HG03571 (cell line): ENCODE measurements around the gene SLC25A52.
"Not testable (repeated sequence)": the region's sequence is repeated elsewhere in the genome, so short reads cannot be mapped to it uniquely, and the experiment has no call there.

Source experiments
- ATAC-seq: cut with Tn5 transposase; IDR thresholded peaks from one replicate; pipeline ENCODE4 v1.9.1; 2021; ENCODE audit not compliant: unreplicated experiment

The SLC25A52 gene

DNA sequence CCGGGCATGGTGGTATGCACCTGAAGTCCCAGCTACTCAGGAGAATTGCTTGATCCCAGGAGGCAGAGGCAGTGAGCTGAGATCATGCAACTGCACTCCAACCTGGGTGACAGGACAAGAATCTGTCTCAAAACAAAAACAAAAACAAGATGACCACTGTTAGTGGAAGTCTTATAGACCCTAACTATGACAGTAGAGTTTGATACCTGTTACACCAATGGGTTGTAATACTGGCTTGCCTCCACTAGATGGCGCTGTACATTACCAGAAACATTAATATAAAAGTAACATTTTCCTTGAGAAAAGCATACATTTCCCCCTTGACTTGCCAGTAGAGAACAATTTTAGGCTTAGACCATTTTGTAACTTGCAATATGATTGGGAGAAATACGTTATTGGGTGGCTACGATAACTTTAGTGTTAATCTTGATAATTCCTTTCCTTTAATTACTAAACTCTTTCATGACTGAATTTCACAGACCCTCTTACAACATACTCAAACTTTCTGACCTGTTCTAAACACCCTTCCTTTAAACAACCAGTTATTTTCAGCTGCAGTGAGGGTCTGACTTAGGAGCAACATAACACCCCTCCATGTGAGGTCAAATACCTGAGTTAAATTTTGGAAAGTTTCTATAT, 19.5 kb downstream of the SLC25A52 start:
- ATAC-seq: no peak

DNA sequence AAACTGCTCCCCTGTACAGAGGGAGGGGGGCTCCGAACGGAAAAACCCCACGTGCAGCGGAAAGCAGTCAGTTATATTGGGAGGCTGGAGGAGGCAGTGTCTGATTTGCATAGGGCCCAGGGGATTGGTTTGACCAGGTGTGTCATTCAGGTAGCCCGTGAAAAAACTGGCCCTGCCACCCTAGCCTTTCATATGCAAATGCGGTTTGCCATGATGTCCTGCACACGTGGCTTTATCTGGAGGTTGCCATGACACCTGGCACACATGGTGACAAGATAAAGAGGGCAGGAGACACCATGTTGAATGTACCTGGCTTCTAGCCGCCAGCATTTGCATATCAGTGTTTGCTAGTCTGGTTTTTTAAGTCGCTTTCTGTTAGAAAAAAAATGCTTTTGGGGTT, 20.5 kb downstream of the SLC25A52 start:
- ATAC-seq: no peak

DNA sequence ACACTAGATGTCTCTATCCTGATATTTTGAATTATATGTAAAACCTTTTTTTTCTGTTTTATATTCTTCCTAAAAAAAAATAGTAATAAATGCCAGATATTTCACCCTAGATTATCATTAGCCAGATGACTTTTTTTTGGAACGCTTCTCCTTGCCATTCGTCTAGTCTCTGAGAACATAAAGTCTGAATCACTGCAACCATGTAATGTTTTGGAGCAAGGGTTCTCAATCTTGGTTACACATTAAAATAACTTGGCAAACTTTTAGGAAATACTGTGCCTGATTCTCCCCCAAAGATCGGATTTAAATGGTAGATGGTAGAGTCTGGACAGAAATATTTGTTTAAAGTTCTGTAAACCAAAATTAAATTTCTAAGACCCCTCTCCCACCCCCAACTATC, 21.0 kb downstream of the SLC25A52 start:
- no peak for ATAC-seq

DNA sequence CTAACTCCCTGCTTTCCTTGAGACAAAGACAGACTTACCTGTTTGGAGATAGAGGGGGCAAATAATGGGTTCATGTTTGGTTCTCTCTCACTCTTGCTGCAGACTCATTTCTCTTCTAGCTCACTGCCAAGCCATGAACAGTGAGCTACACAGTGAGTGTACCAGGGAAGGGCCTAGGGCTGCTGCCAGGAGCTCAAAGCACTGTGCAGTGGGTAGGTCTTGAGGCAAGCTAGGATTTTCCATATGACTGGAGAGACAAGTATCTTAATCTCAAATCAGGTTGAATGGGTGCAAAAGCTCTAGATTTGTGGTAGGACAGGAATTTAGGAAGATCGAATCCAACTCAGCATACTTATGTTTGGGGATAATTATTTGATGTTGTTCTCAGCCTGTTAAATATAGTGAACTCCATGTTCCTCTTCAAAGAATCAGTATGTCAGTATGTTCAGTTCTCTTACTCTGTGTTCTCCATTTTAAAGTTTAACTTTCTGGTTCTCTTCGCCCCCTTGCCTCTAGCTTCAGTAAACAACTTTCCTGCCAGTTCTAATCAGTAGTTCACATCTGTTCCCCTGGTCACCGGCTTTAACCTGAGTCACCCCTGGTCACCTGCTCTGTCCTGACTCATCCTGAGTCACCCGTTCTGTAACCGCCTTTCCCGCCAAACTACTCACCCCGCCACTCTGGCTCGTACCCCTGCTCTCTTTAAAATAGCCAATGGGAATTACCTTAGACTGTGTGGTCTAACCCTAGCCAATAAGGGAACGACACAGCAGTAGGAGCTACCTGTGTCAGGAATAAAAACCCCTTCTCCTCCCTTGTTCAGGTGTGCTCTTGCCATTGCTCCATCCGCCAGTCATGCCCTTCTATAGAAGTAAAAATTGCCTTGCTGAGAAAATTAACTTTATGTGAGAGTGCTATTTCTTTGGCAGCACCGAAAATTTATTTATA, 21.9 kb downstream of the SLC25A52 start:
- ATAC-seq: no peak

DNA sequence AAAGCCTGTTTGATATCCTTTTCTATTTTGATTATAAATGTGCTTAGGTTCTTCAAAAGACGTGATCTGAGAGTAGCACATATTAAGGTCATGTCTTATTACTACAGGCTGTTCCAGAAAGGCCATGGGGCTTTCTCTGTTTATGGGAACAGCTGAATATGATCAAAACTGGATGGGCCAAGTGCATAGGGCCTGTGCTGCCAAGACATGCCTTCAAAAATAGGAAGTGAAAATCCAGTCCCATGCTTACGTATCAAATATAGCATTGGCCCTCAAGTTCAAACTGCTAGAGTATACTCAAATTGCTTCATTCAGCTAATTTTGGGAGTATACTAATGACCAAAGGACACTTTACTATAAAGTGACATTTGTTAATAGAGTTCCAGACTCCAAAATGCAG, 24.1 kb downstream of the SLC25A52 start:
- ATAC-seq: peak; percentile 51

DNA sequence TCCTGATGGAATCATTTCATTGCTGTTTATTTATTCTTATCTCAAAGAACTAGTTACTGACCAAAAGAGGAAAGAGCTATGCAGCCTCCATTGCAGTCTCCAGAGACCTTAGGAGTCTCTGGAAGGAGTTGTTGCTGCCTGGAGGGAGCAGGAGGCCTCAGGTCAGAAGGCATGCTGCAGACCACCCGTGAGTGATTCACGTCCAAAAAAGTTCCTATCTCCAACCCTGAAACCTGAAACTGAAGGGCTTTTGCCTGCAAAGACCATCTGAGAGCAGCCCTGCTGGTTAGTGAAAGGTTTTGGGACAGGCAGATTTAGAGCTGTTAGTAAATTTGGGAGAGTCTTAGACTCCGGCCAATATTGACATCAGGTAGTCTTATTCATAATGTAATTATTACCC, 29.1 kb downstream of the SLC25A52 start:
- no peak for ATAC-seq

DNA sequence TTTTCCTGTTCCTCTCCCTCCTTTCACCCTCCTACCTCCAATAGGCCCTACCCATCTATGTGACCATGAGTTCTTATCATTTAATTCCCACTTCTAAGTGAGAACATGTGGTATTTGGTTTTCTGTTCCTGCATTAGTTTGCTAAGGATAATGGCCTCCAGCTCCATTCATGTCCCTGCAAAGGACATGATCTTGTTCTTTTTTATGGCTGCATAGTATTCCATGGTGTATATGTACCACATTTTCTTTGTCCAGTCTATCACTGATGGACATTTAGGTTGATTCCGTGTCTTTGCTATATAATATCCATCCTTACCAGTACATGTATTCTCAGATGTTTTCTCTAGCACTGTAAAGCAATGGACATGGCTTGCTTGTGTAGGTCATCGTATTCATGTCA, 31.5 kb downstream of the SLC25A52 start:
- not testable (repeated sequence) for ATAC-seq

DNA sequence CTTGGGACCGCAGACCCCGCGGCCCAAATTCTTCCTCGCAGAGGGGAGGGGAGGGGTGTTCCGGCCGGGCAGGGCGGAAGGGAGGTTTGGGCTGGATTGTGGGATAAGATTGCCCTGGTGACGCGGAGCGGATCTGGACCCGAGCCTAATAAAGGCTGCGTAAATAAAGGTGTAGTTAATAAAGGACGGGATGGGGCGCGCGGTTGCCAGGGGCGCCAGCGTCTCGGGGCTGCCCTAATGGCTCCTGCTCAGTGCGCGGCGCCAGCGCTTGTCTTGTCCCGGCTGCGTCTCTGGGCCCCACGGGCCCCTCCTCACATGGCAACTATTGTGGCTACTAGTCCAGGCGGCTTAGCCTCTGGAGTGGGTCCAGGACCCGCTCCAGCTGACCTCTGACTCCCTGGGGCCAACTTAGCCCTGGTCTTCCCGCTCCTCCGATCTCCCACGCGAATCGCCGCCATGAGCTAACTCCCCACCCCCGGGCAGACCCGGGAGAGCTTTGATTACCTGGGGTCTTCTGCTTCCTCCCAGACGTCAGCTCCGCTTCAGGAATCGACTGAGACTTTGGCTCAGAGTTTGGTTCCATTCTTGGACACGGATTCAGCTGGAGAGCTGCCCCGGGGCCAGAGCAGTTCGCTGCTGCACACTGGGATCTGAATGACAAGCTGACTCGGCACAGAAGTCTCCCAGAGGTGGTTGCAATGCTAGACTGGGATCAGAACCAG, 36.5 kb downstream of the SLC25A52 start:
- no peak for ATAC-seq

DNA sequence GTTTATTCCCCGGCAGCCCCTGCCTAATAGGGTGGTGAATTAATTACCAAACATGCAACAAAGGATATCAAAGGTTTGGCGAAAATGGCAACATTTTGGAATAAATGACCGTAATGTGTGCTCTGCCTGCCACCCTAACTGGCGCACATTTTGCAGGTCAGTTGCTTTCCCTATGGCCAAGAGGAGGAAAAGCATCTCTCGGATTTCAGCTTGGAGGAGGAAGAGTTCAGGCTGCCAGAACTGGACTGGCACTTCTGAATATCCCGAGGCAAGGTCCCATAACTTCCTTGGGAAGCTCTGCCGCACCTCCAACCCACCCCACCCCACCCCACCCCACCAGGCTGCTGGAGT, 37.1 kb downstream of the SLC25A52 start:
- no peak for ATAC-seq

DNA sequence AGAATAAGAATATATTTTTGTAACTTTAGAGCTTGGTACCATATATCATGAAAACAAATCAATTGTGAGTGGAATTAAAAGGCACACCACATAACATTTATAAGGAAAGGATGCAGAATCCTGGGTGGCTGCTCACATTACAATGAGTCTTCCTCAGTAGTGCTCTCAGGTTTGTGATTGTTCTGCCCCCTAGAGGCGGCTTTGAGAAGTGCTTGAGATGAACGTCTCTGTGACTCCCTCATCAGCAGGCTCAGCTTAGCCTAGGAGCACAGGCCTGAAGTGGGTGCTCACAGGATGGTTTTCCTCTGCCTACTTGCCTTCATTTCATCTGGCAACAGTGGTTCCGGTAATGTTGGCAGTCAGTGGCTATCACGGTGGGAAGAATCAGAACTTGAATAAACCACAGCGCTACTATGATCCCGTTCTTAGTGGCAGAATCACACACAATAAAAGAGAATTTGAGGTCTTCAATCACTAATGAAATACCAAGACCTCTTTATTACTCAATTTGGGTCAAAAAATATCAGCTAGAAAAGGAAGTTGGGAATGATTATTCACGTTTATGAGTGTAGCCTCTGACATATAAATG, 38.2 kb downstream of the SLC25A52 start:
- ATAC-seq: peak; percentile 95

DNA sequence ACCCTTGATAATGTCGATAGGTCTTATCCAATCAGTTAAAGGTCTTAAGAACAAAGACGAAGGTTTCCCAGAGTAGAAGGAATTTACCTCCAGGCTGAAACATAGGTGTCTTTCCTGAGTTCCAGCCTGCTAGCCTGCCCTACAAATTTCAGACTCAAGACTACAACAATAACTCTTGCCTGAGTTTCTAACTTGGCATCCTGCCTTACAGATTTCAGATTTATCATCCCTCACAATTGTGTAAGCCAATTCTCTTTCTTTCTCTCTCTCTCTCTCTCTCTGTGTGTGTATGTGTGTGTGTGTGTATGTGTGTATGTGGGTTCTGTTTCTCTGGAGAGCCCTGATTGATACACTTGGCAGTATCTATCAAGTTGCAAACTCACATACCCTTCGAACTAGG, 39.1 kb downstream of the SLC25A52 start:
- no peak for ATAC-seq

DNA sequence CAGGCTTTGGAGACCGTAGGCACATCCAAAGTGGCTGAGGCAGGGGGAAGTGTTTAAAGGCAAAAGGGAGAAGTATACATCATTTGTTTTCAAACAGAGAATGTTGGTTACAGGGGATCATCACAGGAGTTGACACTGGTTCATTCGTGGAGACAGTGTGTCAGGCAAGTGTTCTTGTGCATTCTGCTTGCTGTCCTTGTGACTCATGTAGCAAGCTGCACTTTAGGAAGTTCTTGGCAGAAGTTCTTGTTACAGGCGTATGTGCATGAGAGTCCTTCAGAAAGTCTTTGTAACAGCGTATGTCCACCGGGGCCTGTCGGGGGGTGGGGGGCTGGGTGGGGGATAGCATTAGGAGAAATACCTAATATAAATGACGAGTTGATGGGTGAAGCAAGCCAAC, 39.8 kb downstream of the SLC25A52 start:
- no peak for ATAC-seq

DNA sequence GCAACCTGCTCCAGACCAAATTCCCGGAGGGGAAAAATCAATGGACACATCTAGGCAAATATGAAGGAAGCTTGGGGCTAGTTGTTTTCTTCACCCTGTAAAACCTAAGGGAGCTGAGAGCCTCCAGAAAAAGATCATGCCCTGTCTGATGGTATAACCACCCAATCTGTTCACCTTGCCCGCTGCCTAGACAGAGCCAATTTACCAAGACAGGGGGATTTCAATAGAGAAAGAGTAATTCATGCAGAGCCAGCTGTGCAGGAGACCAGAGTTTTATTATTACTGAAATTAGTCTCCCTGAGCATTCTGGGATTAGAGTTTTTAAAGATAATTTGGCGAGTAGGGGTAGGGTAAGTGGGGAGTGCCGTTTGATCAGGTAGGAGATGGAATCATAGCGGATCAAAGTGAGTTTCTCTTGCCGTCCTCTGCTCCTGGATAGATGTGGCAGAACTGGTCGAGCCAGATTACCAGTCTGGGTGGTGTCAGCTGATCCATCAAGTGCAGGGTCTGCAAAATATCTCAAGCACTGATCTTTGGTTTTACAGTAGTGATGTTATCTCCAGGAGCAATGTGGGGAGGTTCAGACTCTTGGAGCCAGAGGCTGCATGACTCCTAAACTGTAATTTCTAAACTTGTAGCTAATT, 41.2 kb downstream of the SLC25A52 start:
- ATAC-seq: no peak

DNA sequence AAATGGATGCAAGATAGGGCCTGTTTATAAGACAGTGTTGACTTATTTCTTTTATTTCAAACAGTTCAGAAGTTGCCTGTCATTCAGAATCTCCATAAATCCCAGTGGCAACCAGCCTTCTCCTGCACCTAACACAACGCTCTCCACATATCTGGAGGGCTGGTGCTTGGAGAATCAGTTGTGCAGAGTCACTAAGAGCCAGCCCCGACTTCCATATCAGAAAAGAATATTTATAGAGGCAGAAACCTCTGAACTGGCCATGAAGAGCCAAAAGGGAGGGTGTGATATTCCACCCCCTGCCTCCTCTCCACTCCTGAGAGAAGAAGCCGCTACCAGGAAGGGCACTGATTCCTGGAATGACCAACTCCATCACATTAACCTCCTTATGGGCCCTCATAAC, 42.3 kb downstream of the SLC25A52 start:
- ATAC-seq: no peak

DNA sequence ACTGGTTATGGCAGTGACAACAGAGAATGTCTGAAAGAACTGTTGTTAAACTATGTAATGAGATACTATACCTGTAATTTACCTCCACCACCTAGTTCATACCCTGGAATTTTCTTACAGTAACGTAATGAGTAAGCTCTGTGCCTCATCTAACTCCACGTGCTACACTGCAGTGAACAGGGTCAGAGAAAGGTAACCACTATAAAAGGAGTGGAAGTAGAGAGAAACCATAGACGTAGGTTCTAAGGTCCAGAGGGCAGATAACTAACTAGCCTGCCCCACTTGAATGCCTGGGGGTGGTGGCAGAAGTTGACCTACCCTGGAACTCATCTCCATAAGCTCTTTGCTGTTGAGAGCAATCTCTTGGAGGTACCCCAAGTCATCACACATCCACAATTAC, 44.3 kb downstream of the SLC25A52 start:
- no peak for ATAC-seq

DNA sequence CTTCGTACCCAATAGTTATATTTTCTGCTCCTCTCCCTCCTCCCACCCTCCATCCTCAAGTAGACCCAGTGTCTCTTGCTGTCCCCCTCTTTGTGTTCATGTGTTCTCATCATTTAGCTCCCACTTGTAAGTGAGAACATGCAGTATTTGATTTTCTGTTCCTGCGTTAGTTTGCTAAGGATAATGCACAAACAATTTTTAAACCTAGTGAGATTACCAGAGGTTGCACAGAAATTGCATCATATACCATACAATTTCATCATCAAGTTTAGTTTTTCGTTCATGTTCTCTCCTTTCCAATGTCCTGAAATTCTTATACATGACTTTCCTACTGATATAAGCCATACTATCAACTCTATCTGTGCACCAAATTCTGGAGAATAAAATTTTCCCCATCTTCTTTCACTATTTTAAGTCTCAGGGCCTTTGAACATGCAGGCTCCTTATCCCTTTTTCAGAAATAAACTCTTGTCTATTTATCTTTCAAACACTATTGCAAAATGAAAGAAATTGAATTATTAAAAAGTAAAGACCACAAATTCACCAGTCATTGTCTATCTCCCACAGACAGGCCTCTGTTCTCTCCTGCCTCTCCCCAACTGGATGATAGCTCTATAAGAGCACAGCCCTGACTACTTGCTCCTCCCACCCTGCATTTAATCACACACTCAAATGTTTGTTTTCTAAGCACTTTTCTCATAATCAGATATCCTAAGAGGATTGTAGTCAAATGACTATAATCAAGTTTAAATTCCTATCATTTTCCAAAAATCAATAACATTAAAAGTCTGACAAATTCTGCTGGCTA, 49.1 kb downstream of the SLC25A52 start:
- no peak for ATAC-seq

DNA sequence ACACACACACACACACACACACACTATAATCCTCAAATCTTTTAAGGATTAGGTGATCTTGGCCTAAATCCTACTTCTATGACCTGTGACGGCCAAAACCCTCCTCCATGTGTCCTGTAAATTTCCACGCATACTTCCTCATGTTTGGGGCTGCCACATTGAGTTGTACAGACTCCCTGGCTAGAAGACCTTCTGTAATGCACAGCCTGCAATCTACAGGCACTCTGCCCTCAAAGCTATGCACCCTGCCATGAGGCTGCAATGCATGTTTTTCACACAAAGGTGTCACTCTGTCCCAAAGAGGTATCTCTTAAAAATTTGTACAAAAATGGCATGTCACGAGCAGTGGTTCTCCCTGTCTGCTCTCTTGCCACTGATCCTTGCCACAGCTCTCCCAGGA, 49.9 kb downstream of the SLC25A52 start:
- ATAC-seq: no peak
